ENCODE data around the gene DAG1.

DNA sequence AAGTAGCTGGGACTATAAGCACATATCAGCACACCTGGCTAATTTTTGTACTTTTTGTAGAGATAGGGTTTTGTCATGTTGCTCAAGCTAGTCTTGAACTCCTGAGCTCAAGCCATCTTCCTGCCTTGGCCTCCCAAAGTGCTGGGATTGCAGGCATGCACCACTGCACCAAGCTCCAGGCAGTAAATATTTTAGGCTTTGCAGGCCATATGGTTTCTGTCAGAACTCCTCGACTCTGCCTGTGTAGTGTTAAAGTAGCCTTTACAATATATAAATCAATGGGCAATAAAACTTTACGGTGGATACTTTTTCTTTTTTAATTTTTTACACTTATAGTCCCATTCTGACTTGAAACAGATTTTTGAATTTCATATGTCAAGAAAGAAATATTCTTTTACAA lies 41.6 kb downstream of the DAG1 start:
- TF ChIP-seq BACH2 (CRISPR knock-in tag; IDR thresholded peaks at IDR 0.05; ENCODE audit: borderline replicate concordance) (no peak), CSRNP3 (CRISPR knock-in tag; IDR thresholded peaks at IDR 0.05) (no peak), ESRRG (CRISPR knock-in tag; IDR thresholded peaks at IDR 0.05) (no peak), PATZ1 (CRISPR knock-in tag; IDR thresholded peaks at IDR 0.05; ENCODE audit: borderline replicate concordance) (no peak), ZFP30 (CRISPR knock-in tag; IDR thresholded peaks at IDR 0.05) (no peak), ARNTL (CRISPR knock-in tag; IDR thresholded peaks at IDR 0.05; ENCODE audit: borderline replicate concordance, low read depth) (no peak), ZNF70 (CRISPR knock-in tag; IDR thresholded peaks at IDR 0.05) (no peak), OSR1 (CRISPR knock-in tag; IDR thresholded peaks at IDR 0.05) (no peak), CSDC2 (CRISPR knock-in tag; IDR thresholded peaks at IDR 0.05) (no peak), RARB (CRISPR knock-in tag; IDR thresholded peaks at IDR 0.05) (no peak), ZFP3 (CRISPR knock-in tag; IDR thresholded peaks at IDR 0.05) (no peak), PPARA (CRISPR knock-in tag; IDR thresholded peaks at IDR 0.05; ENCODE audit: borderline replicate concordance) (no peak), ZNF8 (CRISPR knock-in tag; IDR thresholded peaks at IDR 0.05) (no peak)
- TF ChIP-seq, protein P1, sequence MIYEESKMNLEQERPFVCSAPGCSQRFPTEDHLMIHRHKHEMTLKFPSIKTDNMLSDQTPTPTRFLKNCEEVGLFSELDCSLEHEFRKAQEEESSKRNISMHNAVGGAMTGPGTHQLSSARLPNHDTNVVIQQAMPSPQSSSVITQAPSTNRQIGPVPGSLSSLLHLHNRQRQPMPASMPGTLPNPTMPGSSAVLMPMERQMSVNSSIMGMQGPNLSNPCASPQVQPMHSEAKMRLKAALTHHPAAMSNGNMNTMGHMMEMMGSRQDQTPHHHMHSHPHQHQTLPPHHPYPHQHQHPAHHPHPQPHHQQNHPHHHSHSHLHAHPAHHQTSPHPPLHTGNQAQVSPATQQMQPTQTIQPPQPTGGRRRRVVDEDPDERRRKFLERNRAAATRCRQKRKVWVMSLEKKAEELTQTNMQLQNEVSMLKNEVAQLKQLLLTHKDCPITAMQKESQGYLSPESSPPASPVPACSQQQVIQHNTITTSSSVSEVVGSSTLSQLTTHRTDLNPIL (CRISPR knock-in tag; IDR thresholded peaks at IDR 0.05; ENCODE audit: low read depth), result no peak
